Stimulated activated CD8-positive, alpha-beta memory T cell treated with anti-CD3 and anti-CD28 coated beads, Interleukin-12 subunit alpha, Interleukin-12 subunit beta, amount 100 ng/mL, for 24 hours (primary cell): Measurements from ENCODE around the gene CSAG1.
"Not testable (repeated sequence)": the region's sequence is repeated elsewhere in the genome, so short reads cannot be mapped to it uniquely, and the experiment has no call there.

ENCODE experiments used
- DNase-seq: peaks from one replicate; pipeline ENCODE4 v3.0.0-alpha.2; 2020; ENCODE audit errors: extremely low read depth

Gene CSAG1

GRCh38 chrX:152700390-152700789 lies 33.1 kb downstream of the CSAG1 start:
- DNase-seq = not testable (repeated sequence)

- DNase-seq = not testable (repeated sequence)
Observed at GRCh38 chrX:152697952-152698931, 35.3 kb downstream of the CSAG1 start, which contains the start of gene MAGEA3. Gene MAGEA3, plus strand, starts transcription at chrX:152698794. Its CDS starts 2,039 bp downstream, at chrX:152700833.

- not testable (repeated sequence) for DNase-seq
Observed at GRCh38 chrX:152681012-152681411, 52.5 kb downstream of the CSAG1 start.
